Measurements from ENCODE around the gene BCL2A1. TPM values are rescaled to one million over a fixed set of nuclear protein-coding genes. Genes with fewer than 3 reads are reported as not detected.
"Not testable (repeated sequence)": the region's sequence is repeated elsewhere in the genome, so short reads cannot be mapped to it uniquely, and the experiment has no call there.

Gene BCL2A1
- total RNA-seq, 1 experiment from 2014 or later: 0.44 TPM

- BruUV-seq (replicated peaks): no TSS peak
- CTCF ChIA-PET: no interaction called here
- Histone ChIP-seq H3K4me3 (replicated peaks in 1 of 2; ENCODE audit: low read depth in 1 of 2, low read length in 2 of 2) (no peak overlapping the region), H4K20me1 (ENCODE audit: insufficient read depth) (no peaks in the 10 kb centered on the region), H3K9me3 (ENCODE audit: control insufficient read depth in 1 of 2, insufficient read depth in 1 of 2, low read depth in 1 of 2, low read length in 2 of 2) (no peaks in the 10 kb centered on the region), H3K79me2 (ENCODE audit: insufficient read depth, low read length) (no peaks in the 10 kb centered on the region), H3K36me3 (ENCODE audit: control insufficient read depth in 1 of 2, insufficient read depth in 2 of 2, low read length in 2 of 2) (no peaks in the 10 kb centered on the region), H2AFZ (ENCODE audit: low read depth, low read length, poor library complexity, severe bottlenecking) (no peak overlapping the region), H3K9me2 (ENCODE audit: insufficient read depth) (no peaks in the 10 kb centered on the region), H3K4me2 (ENCODE audit: low read length) (no peak overlapping the region), H3K27me3 (ENCODE audit: insufficient read depth, low read length) (no peaks in the 10 kb centered on the region), H3K27ac (ENCODE audit: low read depth, low read length) (no peak overlapping the region), H3K4me1 (ENCODE audit: control insufficient read depth in 1 of 2, insufficient read depth in 2 of 2, low read length in 2 of 2) (peaks cover 3 to 14% of the 10 kb centered on the region in 2 experiments; a peak in 3 of 4 replicates), H3K9ac (ENCODE audit: low read length) (no peak overlapping the region)
- RAD21 ChIA-PET (ENCODE audit: low non-redundant PET in 1 of 2, low total read pairs in 2 of 2, uncharacterized antibody in 2 of 2, unreplicated experiment in 2 of 2): no interaction called here
- POLR2A ChIA-PET: no interaction called here
- TF ChIP-seq SIN3A (IDR thresholded peaks at IDR 0.05; ENCODE audit: low read depth) (no peak), EZH2phosphoT487 (IDR thresholded peaks at IDR 0.05; ENCODE audit: borderline replicate concordance) (no peak), RAD21 (IDR thresholded peaks at IDR 0.05; ENCODE audit: low read depth) (no peak), EZH2 (IDR thresholded peaks at IDR 0.05) (no peak)
- ATAC-seq: no peak
- no peak for DNase-seq (ENCODE audit: low read depth, low spot score)
- intact Hi-C loops (cut with micrococcal nuclease): no loop called here
These were observed 40.6 kb upstream of the BCL2A1 start for GRCh38 chr15:80011596-80011995.

- ATAC-seq; intact Hi-C loops (cut with micrococcal nuclease); H3K9me2 ChIP-seq (ENCODE audit: insufficient read depth); H3K4me3 ChIP-seq (replicated peaks in 1 of 2; ENCODE audit: low read depth in 1 of 2, low read length in 2 of 2); DNase-seq (ENCODE audit: low read depth, low spot score); POLR2A ChIA-PET; H3K79me2 ChIP-seq (ENCODE audit: insufficient read depth, low read length); H3K27me3 ChIP-seq (ENCODE audit: insufficient read depth, low read length); H3K4me2 ChIP-seq (ENCODE audit: low read length); CTCF ChIA-PET; H3K27ac ChIP-seq (ENCODE audit: low read depth, low read length); H4K20me1 ChIP-seq (ENCODE audit: insufficient read depth); BruUV-seq (replicated peaks); H2AFZ ChIP-seq (ENCODE audit: low read depth, low read length, poor library complexity, severe bottlenecking); H3K9ac ChIP-seq (ENCODE audit: low read length); H3K36me3 ChIP-seq (ENCODE audit: control insufficient read depth in 1 of 2, insufficient read depth in 2 of 2, low read length in 2 of 2); RAD21 ChIA-PET (ENCODE audit: low non-redundant PET in 1 of 2, low total read pairs in 2 of 2, uncharacterized antibody in 2 of 2, unreplicated experiment in 2 of 2); H3K9me3 ChIP-seq (ENCODE audit: control insufficient read depth in 1 of 2, insufficient read depth in 1 of 2, low read depth in 1 of 2, low read length in 2 of 2): not testable (repeated sequence)
- peaks cover 3 to 14% of the 10 kb centered on the region in 2 experiments; a peak in 3 of 4 replicates for H3K4me1 ChIP-seq (ENCODE audit: control insufficient read depth in 1 of 2, insufficient read depth in 2 of 2, low read length in 2 of 2)
These were observed 40.1 kb upstream of the BCL2A1 start for GRCh38 chr15:80011041-80011523.
